Measurements from ENCODE around the gene SSC5D. TPM values are rescaled to one million over a fixed set of nuclear protein-coding genes. Genes with fewer than 3 reads are reported as not detected.

Gene SSC5D
- total RNA-seq, 1 donor from 2014 or later = 3.7 TPM

DNA sequence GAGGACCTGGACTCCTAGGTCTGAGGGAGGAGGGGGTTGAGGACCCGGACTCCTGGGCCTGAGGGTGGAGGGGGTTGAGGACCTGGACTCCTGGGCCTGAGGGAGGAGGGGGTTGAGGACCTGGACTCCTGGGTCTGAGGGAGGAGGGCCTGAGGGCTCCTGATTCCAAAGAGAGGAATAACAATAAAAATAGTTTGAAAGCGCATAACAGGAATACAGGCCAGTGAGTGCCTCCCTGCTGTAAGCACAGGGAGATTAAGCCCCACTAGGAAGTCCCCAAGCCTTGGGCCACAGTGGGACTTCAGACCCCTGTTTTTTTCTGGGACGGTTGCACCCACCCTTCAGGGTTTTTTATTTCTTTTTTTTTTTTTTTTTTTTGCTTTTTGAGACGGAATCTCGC lies 49.9 kb downstream of the SSC5D start:
- TF ChIP-seq, protein P1, sequence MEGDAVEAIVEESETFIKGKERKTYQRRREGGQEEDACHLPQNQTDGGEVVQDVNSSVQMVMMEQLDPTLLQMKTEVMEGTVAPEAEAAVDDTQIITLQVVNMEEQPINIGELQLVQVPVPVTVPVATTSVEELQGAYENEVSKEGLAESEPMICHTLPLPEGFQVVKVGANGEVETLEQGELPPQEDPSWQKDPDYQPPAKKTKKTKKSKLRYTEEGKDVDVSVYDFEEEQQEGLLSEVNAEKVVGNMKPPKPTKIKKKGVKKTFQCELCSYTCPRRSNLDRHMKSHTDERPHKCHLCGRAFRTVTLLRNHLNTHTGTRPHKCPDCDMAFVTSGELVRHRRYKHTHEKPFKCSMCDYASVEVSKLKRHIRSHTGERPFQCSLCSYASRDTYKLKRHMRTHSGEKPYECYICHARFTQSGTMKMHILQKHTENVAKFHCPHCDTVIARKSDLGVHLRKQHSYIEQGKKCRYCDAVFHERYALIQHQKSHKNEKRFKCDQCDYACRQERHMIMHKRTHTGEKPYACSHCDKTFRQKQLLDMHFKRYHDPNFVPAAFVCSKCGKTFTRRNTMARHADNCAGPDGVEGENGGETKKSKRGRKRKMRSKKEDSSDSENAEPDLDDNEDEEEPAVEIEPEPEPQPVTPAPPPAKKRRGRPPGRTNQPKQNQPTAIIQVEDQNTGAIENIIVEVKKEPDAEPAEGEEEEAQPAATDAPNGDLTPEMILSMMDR (IDR thresholded peaks at IDR 0.05; ENCODE audit: borderline replicate concordance) = no peak
- intact Hi-C loops (cut with micrococcal nuclease) = no loop called here
- no peak overlapping the region for H3K4me3 ChIP-seq

DNA sequence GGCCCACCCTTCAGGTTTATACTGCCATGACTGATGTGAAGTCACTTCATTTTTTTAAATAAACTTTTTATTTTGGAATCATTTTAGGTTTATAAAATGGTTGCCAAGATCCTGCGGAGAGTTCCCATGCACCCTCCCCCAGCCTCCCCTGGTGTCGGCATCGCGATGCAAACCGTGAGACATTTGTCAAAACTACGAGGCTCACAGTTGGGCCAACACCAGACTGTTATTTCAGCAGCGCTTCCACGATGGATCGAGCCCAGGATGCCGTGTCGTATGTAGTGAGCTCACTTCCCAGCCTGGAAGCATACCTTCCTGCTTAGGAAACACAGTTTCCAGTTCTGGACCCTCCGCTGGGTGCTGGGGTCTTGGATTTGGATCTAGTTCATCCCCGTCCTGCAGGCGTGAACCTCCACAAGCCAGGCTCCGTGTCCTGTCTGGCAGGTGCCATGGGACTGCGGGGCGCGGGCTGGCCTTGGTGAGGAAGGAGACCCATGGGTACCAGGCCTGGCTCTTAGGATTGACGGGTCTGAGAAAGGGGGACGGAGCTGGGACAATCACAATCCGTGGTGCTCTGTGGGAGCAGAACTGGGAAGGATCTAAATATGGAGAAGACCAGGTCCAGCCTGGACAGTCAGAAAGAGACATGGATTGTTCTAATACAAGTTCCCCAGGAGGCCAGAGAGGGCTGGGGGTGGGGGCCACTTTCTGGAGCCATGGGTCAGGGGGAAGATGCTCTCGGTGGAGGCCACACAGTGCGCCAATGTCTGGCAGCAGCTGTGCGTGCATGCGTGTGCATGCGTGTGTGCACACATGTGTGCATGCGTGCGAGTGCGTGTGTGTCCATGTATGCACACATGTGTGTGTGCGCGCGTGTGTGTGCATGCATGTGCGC lies 51.1 kb downstream of the SSC5D start:
- H3K27ac ChIP-seq (replicated peaks) = no peak overlapping the region
- peaks cover 3% of the 10 kb centered on the region for H3K27me3 ChIP-seq (ENCODE audit: low read depth)
- no peak for DNase-seq
- H3K9me3 ChIP-seq (replicated peaks) = no peaks in the 10 kb centered on the region
- no peak overlapping the region for H3K4me3 ChIP-seq
- H3K4me1 ChIP-seq = no peaks in the 10 kb centered on the region
- intact Hi-C loops (cut with micrococcal nuclease) = no loop called here
- TF ChIP-seq, protein P1 (IDR thresholded peaks at IDR 0.05; ENCODE audit: borderline replicate concordance) = no peak
- H3K36me3 ChIP-seq = no peaks in the 10 kb centered on the region

More for the DNA sequence above, 49.9 kb downstream of the SSC5D start:
- H3K4me1 ChIP-seq = no peaks in the 10 kb centered on the region
- H3K36me3 ChIP-seq = no peaks in the 10 kb centered on the region
- no peak overlapping the region for H3K27ac ChIP-seq (replicated peaks)
- no peak for DNase-seq
- peaks cover 3% of the 10 kb centered on the region for H3K27me3 ChIP-seq (ENCODE audit: low read depth)
- no peaks in the 10 kb centered on the region for H3K9me3 ChIP-seq (replicated peaks)

DNA sequence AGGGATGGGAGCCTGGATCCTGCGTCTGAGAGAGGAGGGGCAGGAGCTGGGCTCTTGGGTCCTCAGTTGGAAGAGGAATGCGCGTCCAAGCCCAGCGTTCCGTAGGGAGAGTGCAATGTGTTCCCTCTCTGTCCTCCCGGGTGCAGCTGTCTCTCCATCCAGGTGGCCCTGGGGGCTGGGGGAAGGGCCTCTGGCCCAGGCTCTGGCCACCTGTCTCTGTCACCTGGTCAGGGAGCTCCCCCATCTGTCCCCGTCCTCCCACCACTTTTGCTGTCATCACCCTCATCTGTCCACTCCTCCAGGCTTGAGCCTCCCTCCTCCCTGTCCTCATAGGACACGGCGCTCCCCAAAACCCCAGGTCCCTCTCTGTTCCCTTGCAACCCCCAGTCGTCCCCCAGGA lies 52.4 kb downstream of the SSC5D start:
- Histone ChIP-seq H3K4me1 (peaks cover 12% of the 10 kb centered on the region), H3K27me3 (ENCODE audit: low read depth) (peaks cover 3% of the 10 kb centered on the region), H3K4me3 (no peak overlapping the region), H3K9me3 (replicated peaks) (no peaks in the 10 kb centered on the region), H3K27ac (replicated peaks) (no peak overlapping the region), H3K36me3 (no peaks in the 10 kb centered on the region)
- intact Hi-C loops (cut with micrococcal nuclease) = no loop called here
- DNase-seq = no peak
- TF ChIP-seq, protein P1 (IDR thresholded peaks at IDR 0.05; ENCODE audit: borderline replicate concordance) = no peak

DNA sequence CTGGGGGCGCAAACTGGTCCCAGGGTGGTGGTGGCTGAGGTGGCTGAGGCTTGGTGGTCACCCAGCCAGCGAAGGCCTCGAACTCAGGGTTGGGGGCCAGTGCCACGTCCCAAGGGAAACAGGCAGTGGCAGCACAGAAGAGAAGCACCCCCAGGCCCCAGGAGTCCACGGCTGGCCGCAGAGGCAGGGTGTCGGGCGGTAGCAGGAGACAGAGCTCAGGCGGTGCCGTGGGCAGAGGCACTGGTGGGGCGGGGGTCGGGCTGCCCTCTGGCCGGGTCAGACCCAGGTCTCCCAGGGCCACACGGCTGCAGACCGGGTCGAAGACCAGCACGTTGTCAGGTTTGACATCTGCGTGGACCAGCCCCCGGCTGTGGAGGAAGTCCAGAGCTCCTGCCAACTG lies 52.9 kb downstream of the SSC5D start:
- Histone ChIP-seq H3K27me3 (ENCODE audit: low read depth) (peaks cover 3% of the 10 kb centered on the region), H3K27ac (replicated peaks) (no peak overlapping the region), H3K4me1 (peaks cover 17% of the 10 kb centered on the region), H3K36me3 (no peaks in the 10 kb centered on the region), H3K9me3 (replicated peaks) (no peaks in the 10 kb centered on the region), H3K4me3 (no peak overlapping the region)
- no peak for DNase-seq
- TF ChIP-seq, protein P1 (IDR thresholded peaks at IDR 0.05; ENCODE audit: borderline replicate concordance) = no peak
- intact Hi-C loops (cut with micrococcal nuclease) = no loop called here

DNA sequence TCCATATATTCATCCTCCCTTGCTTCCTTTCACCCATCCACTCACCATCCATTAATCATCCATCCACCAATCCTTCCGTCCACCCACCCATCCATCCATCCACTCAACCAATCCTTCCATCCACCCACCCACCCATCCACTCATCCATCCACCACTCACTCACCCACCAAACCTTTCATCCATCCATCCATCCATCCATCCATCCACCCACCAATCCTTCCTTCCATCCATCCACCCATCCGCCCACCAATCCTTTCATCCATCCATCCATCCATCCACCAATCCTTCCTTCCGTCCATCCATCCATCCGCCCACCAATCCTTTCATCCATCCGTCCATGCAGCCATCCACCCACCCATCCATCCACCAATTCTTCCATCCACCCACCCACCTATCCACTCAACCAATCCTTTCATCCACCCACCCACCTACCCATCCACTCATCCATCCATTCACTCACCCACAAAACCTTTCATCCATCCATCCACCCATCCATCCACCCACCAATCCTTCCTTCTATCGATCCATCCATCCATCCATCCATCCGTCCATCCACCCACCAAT lies 54.1 kb downstream of the SSC5D start:
- no peaks in the 10 kb centered on the region for H3K9me3 ChIP-seq (replicated peaks)
- peaks cover 30% of the 10 kb centered on the region for H3K4me1 ChIP-seq
- H3K27me3 ChIP-seq (ENCODE audit: low read depth) = peaks cover 8% of the 10 kb centered on the region
- H3K27ac ChIP-seq (replicated peaks) = no peak overlapping the region
- intact Hi-C loops (cut with micrococcal nuclease) = no loop called here
- no peaks in the 10 kb centered on the region for H3K36me3 ChIP-seq
- H3K4me3 ChIP-seq = no peak overlapping the region
- TF ChIP-seq, protein P1 (IDR thresholded peaks at IDR 0.05; ENCODE audit: borderline replicate concordance) = no peak
- no peak for DNase-seq
